ENCODE data around the gene OR1M1.

GRCh38 chr19:9128171-9128570 is 41.3 kb downstream of the OR1M1 start:
- TF ChIP-seq IRF1 (CRISPR knock-in tag; IDR thresholded peaks at IDR 0.05; ENCODE audit: borderline replicate concordance) = no peak
- no peak for TF ChIP-seq SP1 (CRISPR knock-in tag; IDR thresholded peaks at IDR 0.05)
- no peak for TF ChIP-seq CBX3 (IDR thresholded peaks at IDR 0.05; ENCODE audit: borderline replicate concordance in 1 of 2, low read length in 2 of 2)
- TF ChIP-seq C11orf30 (IDR thresholded peaks at IDR 0.05; ENCODE audit: low read depth) = no peak
- TF ChIP-seq PHB (CRISPR knock-in tag; IDR thresholded peaks at IDR 0.05) = no peak
- TF ChIP-seq MAFF (IDR thresholded peaks at IDR 0.05; ENCODE audit: low read length) = no peak
- TF ChIP-seq RFX5 (IDR thresholded peaks at IDR 0.05; ENCODE audit: low read depth, low read length) = no peak
- TF ChIP-seq CUX1 (CRISPR knock-in tag; IDR thresholded peaks at IDR 0.05) = no peak

Data from K562 (cell line).